ENCODE measurements around the gene CES2.

CES2 gene

GRCh38 chr16:66919569-66920298 is 15.6 kb upstream of the CES2 start:
- no peak overlapping the region for H3K4me3 ChIP-seq (ENCODE audit: low read depth, low read length)
- CTCF ChIA-PET = interaction anchor here (1.0 to 15.1 kb wide), 4 partner anchors 9 to 41 kb away, joined by 3 to 268 read pairs (median 7); partner anchors contain the start of gene CES3
- H3K27ac ChIP-seq (ENCODE audit: extremely low read depth, low read depth, low read length) = no peak overlapping the region
- TF ChIP-seq, protein P1, sequence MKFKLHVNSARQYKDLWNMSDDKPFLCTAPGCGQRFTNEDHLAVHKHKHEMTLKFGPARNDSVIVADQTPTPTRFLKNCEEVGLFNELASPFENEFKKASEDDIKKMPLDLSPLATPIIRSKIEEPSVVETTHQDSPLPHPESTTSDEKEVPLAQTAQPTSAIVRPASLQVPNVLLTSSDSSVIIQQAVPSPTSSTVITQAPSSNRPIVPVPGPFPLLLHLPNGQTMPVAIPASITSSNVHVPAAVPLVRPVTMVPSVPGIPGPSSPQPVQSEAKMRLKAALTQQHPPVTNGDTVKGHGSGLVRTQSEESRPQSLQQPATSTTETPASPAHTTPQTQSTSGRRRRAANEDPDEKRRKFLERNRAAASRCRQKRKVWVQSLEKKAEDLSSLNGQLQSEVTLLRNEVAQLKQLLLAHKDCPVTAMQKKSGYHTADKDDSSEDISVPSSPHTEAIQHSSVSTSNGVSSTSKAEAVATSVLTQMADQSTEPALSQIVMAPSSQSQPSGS (tag by site-specific recombination; IDR thresholded peaks at IDR 0.05; ENCODE audit: low read depth) = no peak
- no peak for TF ChIP-seq ZIC2 (tag by site-specific recombination; IDR thresholded peaks at IDR 0.05)
- no peak for TF ChIP-seq ZNF138 (tag by site-specific recombination; IDR thresholded peaks at IDR 0.05; ENCODE audit: borderline replicate concordance)
- no peak for TF ChIP-seq HOXD13 (CRISPR knock-in tag; IDR thresholded peaks at IDR 0.05; ENCODE audit: borderline replicate concordance)
- TF ChIP-seq ZNF341 (tag by site-specific recombination; IDR thresholded peaks at IDR 0.05; ENCODE audit: low read depth) = no peak
- no peak for TF ChIP-seq RBAK (tag by site-specific recombination; IDR thresholded peaks at IDR 0.05)
- no peak for TF ChIP-seq ZNF211 (tag by site-specific recombination; IDR thresholded peaks at IDR 0.05; ENCODE audit: low read depth)
- no peak for TF ChIP-seq ZNF791 (tag by site-specific recombination; IDR thresholded peaks at IDR 0.05)
- no peak for TF ChIP-seq ZNF670 (tag by site-specific recombination; IDR thresholded peaks at IDR 0.05; ENCODE audit: low read depth)
- TF ChIP-seq ZNF157 (tag by site-specific recombination; IDR thresholded peaks at IDR 0.05) = no peak
- TF ChIP-seq, protein P2, sequence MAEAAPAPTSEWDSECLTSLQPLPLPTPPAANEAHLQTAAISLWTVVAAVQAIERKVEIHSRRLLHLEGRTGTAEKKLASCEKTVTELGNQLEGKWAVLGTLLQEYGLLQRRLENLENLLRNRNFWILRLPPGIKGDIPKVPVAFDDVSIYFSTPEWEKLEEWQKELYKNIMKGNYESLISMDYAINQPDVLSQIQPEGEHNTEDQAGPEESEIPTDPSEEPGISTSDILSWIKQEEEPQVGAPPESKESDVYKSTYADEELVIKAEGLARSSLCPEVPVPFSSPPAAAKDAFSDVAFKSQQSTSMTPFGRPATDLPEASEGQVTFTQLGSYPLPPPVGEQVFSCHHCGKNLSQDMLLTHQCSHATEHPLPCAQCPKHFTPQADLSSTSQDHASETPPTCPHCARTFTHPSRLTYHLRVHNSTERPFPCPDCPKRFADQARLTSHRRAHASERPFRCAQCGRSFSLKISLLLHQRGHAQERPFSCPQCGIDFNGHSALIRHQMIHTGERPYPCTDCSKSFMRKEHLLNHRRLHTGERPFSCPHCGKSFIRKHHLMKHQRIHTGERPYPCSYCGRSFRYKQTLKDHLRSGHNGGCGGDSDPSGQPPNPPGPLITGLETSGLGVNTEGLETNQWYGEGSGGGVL (tag by site-specific recombination; IDR thresholded peaks at IDR 0.05) = no peak
- TF ChIP-seq ZFP69B (tag by site-specific recombination; IDR thresholded peaks at IDR 0.05) = no peak
- no peak for TF ChIP-seq ZNF488 (tag by site-specific recombination; IDR thresholded peaks at IDR 0.05)
- no peak for TF ChIP-seq ZNF155 (tag by site-specific recombination; IDR thresholded peaks at IDR 0.05)
- TF ChIP-seq ZNF571 (tag by site-specific recombination; IDR thresholded peaks at IDR 0.05) = no peak
- no peak for TF ChIP-seq TCF7L2 (IDR thresholded peaks at IDR 0.05; ENCODE audit: borderline replicate concordance, low read depth, low read length)
- POLR2A ChIA-PET = interaction anchor here (0.8 to 1.5 kb wide), 3 partner anchors 9 to 14 kb away, joined by 3 to 5 read pairs (median 3); no protein-coding TSS in a partner anchor
- no peaks in the 10 kb centered on the region for H3K4me1 ChIP-seq (ENCODE audit: control insufficient read depth, insufficient read depth, low read length)
- H3K36me3 ChIP-seq (ENCODE audit: control insufficient read depth in 2 of 2, insufficient read depth in 1 of 2, low read length in 2 of 2) = no peaks in the 10 kb centered on the region
- H3K9me3 ChIP-seq (ENCODE audit: control insufficient read depth, insufficient read depth, low read depth, low read length) = no peaks in the 10 kb centered on the region

DNA sequence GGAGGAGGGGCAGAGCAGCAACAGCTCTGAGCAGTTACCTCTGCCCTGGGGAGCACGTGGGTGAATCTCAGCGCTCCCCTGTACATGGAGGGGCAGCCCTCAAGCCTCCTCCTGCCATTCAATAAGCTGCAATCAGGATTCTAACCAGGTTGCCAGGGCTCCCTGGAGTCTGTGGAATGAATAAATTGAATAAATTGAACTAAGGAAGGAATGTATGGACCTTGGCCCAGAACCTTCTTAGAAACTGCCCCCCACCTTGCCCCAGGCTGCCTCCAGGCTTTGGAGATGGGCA is 15.1 kb upstream of the CES2 start:
- POLR2A ChIA-PET = interaction anchor here (1.5 kb wide), 1 partner anchor 8 kb away, joined by 5 read pairs; no protein-coding TSS in a partner anchor
- H3K4me1 ChIP-seq (ENCODE audit: control insufficient read depth, insufficient read depth, low read length) = no peaks in the 10 kb centered on the region
- H3K4me3 ChIP-seq (ENCODE audit: low read depth, low read length) = no peak overlapping the region
- CTCF ChIA-PET = interaction anchor here (1.0 to 15.1 kb wide), 3 partner anchors 11 to 41 kb away, joined by 3 to 268 read pairs (median 7); partner anchors contain the start of gene CES3
- H3K9me3 ChIP-seq (ENCODE audit: control insufficient read depth, insufficient read depth, low read depth, low read length) = no peaks in the 10 kb centered on the region
- no peak overlapping the region for H3K27ac ChIP-seq (ENCODE audit: extremely low read depth, low read depth, low read length)
- no peaks in the 10 kb centered on the region for H3K36me3 ChIP-seq (ENCODE audit: control insufficient read depth in 2 of 2, insufficient read depth in 1 of 2, low read length in 2 of 2)
- TF ChIP-seq ZNF155 (tag by site-specific recombination; IDR thresholded peaks at IDR 0.05) (no peak), ZNF621 (tag by site-specific recombination; IDR thresholded peaks at IDR 0.05) (no peak), ZNF121 (tag by site-specific recombination; IDR thresholded peaks at IDR 0.05) (no peak), ZNF324 (tag by site-specific recombination; IDR thresholded peaks at IDR 0.05) (no peak), KLF8 (tag by site-specific recombination; IDR thresholded peaks at IDR 0.05) (no peak)
- TF ChIP-seq, protein P3, sequence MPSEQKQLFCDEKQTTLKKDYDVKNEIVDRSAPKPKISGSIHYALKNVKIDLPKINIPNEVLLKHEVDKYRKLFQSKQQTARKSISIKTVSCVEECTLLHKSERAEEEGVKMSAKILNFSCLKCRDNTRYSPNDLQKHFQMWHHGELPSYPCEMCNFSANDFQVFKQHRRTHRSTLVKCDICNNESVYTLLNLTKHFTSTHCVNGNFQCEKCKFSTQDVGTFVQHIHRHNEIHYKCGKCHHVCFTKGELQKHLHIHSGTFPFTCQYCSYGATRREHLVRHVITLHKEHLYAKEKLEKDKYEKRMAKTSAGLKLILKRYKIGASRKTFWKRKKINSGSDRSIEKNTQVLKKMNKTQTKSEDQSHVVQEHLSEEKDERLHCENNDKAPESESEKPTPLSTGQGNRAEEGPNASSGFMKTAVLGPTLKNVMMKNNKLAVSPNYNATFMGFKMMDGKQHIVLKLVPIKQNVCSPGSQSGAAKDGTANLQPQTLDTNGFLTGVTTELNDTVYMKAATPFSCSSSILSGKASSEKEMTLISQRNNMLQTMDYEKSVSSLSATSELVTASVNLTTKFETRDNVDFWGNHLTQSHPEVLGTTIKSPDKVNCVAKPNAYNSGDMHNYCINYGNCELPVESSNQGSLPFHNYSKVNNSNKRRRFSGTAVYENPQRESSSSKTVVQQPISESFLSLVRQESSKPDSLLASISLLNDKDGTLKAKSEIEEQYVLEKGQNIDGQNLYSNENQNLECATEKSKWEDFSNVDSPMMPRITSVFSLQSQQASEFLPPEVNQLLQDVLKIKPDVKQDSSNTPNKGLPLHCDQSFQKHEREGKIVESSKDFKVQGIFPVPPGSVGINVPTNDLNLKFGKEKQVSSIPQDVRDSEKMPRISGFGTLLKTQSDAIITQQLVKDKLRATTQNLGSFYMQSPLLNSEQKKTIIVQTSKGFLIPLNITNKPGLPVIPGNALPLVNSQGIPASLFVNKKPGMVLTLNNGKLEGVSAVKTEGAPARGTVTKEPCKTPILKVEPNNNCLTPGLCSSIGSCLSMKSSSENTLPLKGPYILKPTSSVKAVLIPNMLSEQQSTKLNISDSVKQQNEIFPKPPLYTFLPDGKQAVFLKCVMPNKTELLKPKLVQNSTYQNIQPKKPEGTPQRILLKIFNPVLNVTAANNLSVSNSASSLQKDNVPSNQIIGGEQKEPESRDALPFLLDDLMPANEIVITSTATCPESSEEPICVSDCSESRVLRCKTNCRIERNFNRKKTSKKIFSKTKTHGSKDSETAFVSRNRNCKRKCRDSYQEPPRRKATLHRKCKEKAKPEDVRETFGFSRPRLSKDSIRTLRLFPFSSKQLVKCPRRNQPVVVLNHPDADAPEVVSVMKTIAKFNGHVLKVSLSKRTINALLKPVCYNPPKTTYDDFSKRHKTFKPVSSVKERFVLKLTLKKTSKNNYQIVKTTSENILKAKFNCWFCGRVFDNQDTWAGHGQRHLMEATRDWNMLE (tag by site-specific recombination; conservative IDR thresholded peaks at IDR 0.05; ENCODE audit: low read depth) = no peak
- TF ChIP-seq, protein P4, sequence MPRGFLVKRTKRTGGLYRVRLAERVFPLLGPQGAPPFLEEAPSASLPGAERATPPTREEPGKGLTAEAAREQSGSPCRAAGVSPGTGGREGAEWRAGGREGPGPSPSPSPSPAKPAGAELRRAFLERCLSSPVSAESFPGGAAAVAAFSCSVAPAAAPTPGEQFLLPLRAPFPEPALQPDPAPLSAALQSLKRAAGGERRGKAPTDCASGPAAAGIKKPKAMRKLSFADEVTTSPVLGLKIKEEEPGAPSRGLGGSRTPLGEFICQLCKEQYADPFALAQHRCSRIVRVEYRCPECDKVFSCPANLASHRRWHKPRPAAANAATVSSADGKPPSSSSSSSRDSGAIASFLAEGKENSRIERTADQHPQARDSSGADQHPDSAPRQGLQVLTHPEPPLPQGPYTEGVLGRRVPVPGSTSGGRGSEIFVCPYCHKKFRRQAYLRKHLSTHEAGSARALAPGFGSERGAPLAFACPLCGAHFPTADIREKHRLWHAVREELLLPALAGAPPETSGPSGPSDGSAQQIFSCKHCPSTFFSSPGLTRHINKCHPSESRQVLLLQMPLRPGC (tag by site-specific recombination; IDR thresholded peaks at IDR 0.05) = no peak

Data from HEK293 (cell line).